WTC11 (cell line): ENCODE measurements around the gene TYROBP. TPM values are rescaled to one million over a fixed set of nuclear protein-coding genes. Genes with fewer than 3 reads are reported as not detected.

ENCODE experiments used
- ATAC-seq: fragments of 200-7000 bp; cut with Tn5 transposase; 2 replicates; pipeline ENCODE4 v1.10.0; 2021; ENCODE audit warnings: mild to moderate bottlenecking, moderate library complexity
- CTCF ChIA-PET: fragments of 300-600 bp; sonication (Branson Sonifier 250); formaldehyde crosslinking; loops from one replicate; lab custom pipeline; 2021; ENCODE audit warnings: antibody characterized with exemption; lab: Charles Lee
- POLR2A ChIA-PET: fragments of 350-600 bp; sonication (Branson Sonifier 250); formaldehyde crosslinking; loops from one replicate; lab custom pipeline; 2021; ENCODE audit warnings: antibody characterized with exemption; lab: Charles Lee
- DNase-seq: peaks from one replicate; pipeline ENCODE4 v3.0.0; 2021; ENCODE audit warnings: low spot score
- H3K27ac Mint-ChIP-seq: 2 replicates; pipeline ENCODE4 v1.8.0; 2021; ENCODE audit warnings: mixed read lengths
- H3K27me3 Mint-ChIP-seq: 2 replicates; pipeline ENCODE4 v1.8.0; 2021; ENCODE audit warnings: low read depth, mild to moderate bottlenecking, moderate library complexity, mixed read lengths
- H3K36me3 Mint-ChIP-seq: 2 replicates; pipeline ENCODE4 v1.8.0; 2021; ENCODE audit warnings: mixed read lengths
- H3K4me1 Mint-ChIP-seq: 2 replicates; pipeline ENCODE4 v1.8.0; 2022; ENCODE audit warnings: mixed read lengths
- H3K4me3 Mint-ChIP-seq: 2 replicates; pipeline ENCODE4 v1.8.0; 2021; ENCODE audit warnings: mild to moderate bottlenecking, moderate library complexity, mixed read lengths
- H3K9me3 Mint-ChIP-seq: 2 replicates; pipeline ENCODE4 v1.8.0; 2021; ENCODE audit warnings: mixed read lengths
- ATF2 ChIP-seq: sonication (generic); formaldehyde crosslinking; IDR thresholded peaks from 2 replicates; pipeline ENCODE4 v1.8.1; 2022; ENCODE audit warnings: low read depth, missing genetic modification reagents, borderline replicate concordance
- ELF4 ChIP-seq: sonication (generic); formaldehyde crosslinking; IDR thresholded peaks from 2 replicates; pipeline ENCODE4 v1.8.1; 2022; ENCODE audit warnings: low read depth, mild to moderate bottlenecking, moderate library complexity, missing genetic modification reagents
- ERG ChIP-seq: fragments of 250-450 bp; sonication (Bioruptor Pico); IDR thresholded peaks from 2 replicates; pipeline ENCODE4 v1.8.0; 2021; ENCODE audit warnings: mild to moderate bottlenecking
- JUN ChIP-seq: sonication (generic); formaldehyde crosslinking; IDR thresholded peaks from 2 replicates; pipeline ENCODE4 v1.8.0; 2023; ENCODE audit warnings: mild to moderate bottlenecking, missing genetic modification reagents
- MXD4 ChIP-seq: fragments of 250-450 bp; sonication (Bioruptor Pico); IDR thresholded peaks from 2 replicates; pipeline ENCODE4 v1.8.0; 2021; ENCODE audit warnings: mild to moderate bottlenecking, moderate library complexity, borderline replicate concordance
- NFATC4 ChIP-seq: fragments of 250-450 bp; sonication (Bioruptor Pico); IDR thresholded peaks from 2 replicates; pipeline ENCODE4 v1.9.0; 2021; ENCODE audit warnings: mild to moderate bottlenecking
- NFE2L1 ChIP-seq: sonication (generic); formaldehyde crosslinking; IDR thresholded peaks from 2 replicates; pipeline ENCODE4 v1.8.1; 2023; ENCODE audit warnings: missing genetic modification reagents
- NR2C2 ChIP-seq: sonication (generic); formaldehyde crosslinking; IDR thresholded peaks from 2 replicates; pipeline ENCODE4 v1.8.0; 2022; ENCODE audit warnings: mild to moderate bottlenecking, missing genetic modification reagents
- RORB ChIP-seq: fragments of 250-450 bp; sonication (Bioruptor Pico); IDR thresholded peaks from 2 replicates; pipeline ENCODE4 v1.9.0; 2021; ENCODE audit warnings: mild to moderate bottlenecking
- SOX15 ChIP-seq: fragments of 250-450 bp; sonication (Bioruptor Pico); IDR thresholded peaks from 2 replicates; pipeline ENCODE4 v1.9.0; 2021; ENCODE audit warnings: mild to moderate bottlenecking
- TEAD4 ChIP-seq: sonication (generic); formaldehyde crosslinking; IDR thresholded peaks from 2 replicates; pipeline ENCODE4 v1.8.0; 2022; ENCODE audit warnings: mild to moderate bottlenecking, missing genetic modification reagents
- ZNF121 ChIP-seq: sonication (generic); formaldehyde crosslinking; IDR thresholded peaks from 2 replicates; pipeline ENCODE4 v1.8.0; 2023; ENCODE audit warnings: missing genetic modification reagents
- ZNF416 ChIP-seq: fragments of 250-450 bp; sonication (Bioruptor Pico); IDR thresholded peaks from 2 replicates; pipeline ENCODE4 v1.9.0; 2021; ENCODE audit warnings: mild to moderate bottlenecking, inconsistent platforms
- ZNF423 ChIP-seq: fragments of 250-450 bp; sonication (Bioruptor Pico); IDR thresholded peaks from 2 replicates; pipeline ENCODE4 v2.1.2; 2022; ENCODE audit warnings: mild to moderate bottlenecking, moderate library complexity
- total RNA-seq: library from RNA; stranded (reverse); gene quantifications from 3 replicates; pipeline ENCODE4 v1.2.3, GENCODE V29; 2021
- TF ChIP-seq, protein P1 (sequence below): fragments of 250-450 bp; sonication (Bioruptor Pico); IDR thresholded peaks from 2 replicates; pipeline ENCODE4 v2.1.2; 2022; ENCODE audit warnings: mild to moderate bottlenecking, moderate library complexity
- TF ChIP-seq, protein P2 (sequence below): sonication (generic); formaldehyde crosslinking; IDR thresholded peaks from 2 replicates; pipeline ENCODE4 v1.8.1; 2022; ENCODE audit warnings: missing genetic modification reagents, borderline replicate concordance
- TF ChIP-seq, protein P3 (sequence below): sonication (generic); formaldehyde crosslinking; IDR thresholded peaks from 2 replicates; pipeline ENCODE4 v1.8.1; 2023; ENCODE audit warnings: mild to moderate bottlenecking, missing genetic modification reagents, moderate library complexity

TYROBP gene
- total RNA-seq, 1 experiment from 2014 or later = 0.46 TPM

GRCh38 chr19:35921012-35921411 is 12.9 kb upstream of the TYROBP start (continued):
- TF ChIP-seq ATF2 (CRISPR knock-in tag) (no peak), ZNF121 (CRISPR knock-in tag) (no peak), NFE2L1 (CRISPR knock-in tag) (no peak)

DNA sequence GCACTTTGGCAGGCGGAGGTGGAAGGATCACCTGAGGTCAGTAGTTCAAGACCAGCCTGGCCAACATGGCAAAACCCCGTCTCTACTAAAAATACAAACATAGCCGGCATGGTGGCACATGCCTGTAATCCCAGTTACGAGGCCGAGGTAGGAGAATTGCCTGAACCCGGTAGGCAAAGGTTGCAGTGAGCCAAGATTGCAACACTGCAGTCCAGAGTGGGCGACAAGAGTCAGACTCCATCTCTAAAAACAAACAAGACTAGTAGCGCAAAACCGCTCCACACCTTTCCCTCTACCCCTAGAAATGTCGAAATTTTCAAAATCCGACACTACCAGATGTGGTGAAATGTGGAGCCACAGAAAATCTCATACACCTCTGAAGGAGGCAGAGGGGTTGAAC is 11.2 kb upstream of the TYROBP start:
- Mint-ChIP-seq H3K27me3 (peaks cover 4% of the 10 kb centered on the region; the same call in 1 of the 2 replicates), H3K4me3 (no peak overlapping the region), H3K4me1 (peaks cover 9% of the 10 kb centered on the region), H3K36me3 (no peaks in the 10 kb centered on the region), H3K27ac (no peak overlapping the region), H3K9me3 (0 out of 2 replicates have a peak, but pooled peaks cover 3% of the 10 kb centered on the region)
- TF ChIP-seq ZNF416 = no peak
- no peak for TF ChIP-seq NR2C2
- no peak for TF ChIP-seq ELF4 (CRISPR knock-in tag)
- no peak for TF ChIP-seq SOX15 (CRISPR knock-in tag)
- TF ChIP-seq ZNF423 (CRISPR knock-in tag) = no peak
- TF ChIP-seq, protein P1, sequence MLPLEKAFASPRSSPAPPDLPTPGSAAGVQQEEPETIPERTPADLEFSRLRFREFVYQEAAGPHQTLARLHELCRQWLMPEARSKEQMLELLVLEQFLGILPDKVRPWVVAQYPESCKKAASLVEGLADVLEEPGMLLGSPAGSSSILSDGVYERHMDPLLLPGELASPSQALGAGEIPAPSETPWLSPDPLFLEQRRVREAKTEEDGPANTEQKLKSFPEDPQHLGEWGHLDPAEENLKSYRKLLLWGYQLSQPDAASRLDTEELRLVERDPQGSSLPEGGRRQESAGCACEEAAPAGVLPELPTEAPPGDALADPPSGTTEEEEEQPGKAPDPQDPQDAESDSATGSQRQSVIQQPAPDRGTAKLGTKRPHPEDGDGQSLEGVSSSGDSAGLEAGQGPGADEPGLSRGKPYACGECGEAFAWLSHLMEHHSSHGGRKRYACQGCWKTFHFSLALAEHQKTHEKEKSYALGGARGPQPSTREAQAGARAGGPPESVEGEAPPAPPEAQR (CRISPR knock-in tag) = no peak
- TF ChIP-seq RORB (CRISPR knock-in tag) = no peak
- TF ChIP-seq, protein P2, sequence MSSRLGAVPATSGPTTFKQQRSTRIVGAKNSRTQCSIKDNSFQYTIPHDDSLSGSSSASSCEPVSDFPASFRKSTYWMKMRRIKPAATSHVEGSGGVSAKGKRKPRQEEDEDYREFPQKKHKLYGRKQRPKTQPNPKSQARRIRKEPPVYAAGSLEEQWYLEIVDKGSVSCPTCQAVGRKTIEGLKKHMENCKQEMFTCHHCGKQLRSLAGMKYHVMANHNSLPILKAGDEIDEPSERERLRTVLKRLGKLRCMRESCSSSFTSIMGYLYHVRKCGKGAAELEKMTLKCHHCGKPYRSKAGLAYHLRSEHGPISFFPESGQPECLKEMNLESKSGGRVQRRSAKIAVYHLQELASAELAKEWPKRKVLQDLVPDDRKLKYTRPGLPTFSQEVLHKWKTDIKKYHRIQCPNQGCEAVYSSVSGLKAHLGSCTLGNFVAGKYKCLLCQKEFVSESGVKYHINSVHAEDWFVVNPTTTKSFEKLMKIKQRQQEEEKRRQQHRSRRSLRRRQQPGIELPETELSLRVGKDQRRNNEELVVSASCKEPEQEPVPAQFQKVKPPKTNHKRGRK (CRISPR knock-in tag) = no peak
- DNase-seq = no peak
- ATAC-seq = no peak
- ChIA-PET POLR2A (no interaction called here), CTCF (interaction anchor here (1.0 kb wide), 1 partner anchor 9 kb away, joined by 3 read pairs; no protein-coding TSS in a partner anchor)

DNA sequence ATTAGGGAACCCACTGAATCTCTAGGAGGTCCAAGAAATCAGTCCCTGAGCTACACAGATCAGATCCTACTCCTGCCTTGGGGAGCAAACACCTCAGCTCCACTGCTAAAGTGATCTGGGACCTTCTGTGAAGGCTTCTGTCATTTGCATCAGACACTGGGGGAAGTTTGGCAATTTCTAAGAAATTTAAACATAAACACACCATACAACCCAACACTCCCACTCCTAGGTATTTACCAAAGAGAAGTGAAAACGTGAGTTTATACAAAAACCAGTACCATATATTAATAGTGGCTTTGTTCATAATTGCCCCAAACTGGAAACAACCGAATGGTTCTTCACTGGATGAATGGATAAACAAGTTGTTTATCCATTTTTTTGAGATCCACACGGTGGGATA is 7.3 kb upstream of the TYROBP start:
- no peaks in the 10 kb centered on the region for H3K36me3 Mint-ChIP-seq
- no peaks in the 10 kb centered on the region for H3K4me1 Mint-ChIP-seq
- CTCF ChIA-PET = interaction anchor here (0.7 to 1.4 kb wide), 2 partner anchors 65 to 131 kb away, joined by 3 read pairs; no protein-coding TSS in a partner anchor
- TF ChIP-seq, protein P2 (CRISPR knock-in tag) = no peak
- no peak for TF ChIP-seq JUN (CRISPR knock-in tag)
- TF ChIP-seq RORB (CRISPR knock-in tag) = no peak
- no peak for TF ChIP-seq ERG
- TF ChIP-seq MXD4 (CRISPR knock-in tag) = no peak
- no peak for TF ChIP-seq TEAD4 (CRISPR knock-in tag)
- TF ChIP-seq, protein P3, sequence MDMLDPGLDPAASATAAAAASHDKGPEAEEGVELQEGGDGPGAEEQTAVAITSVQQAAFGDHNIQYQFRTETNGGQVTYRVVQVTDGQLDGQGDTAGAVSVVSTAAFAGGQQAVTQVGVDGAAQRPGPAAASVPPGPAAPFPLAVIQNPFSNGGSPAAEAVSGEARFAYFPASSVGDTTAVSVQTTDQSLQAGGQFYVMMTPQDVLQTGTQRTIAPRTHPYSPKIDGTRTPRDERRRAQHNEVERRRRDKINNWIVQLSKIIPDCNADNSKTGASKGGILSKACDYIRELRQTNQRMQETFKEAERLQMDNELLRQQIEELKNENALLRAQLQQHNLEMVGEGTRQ (CRISPR knock-in tag) = no peak
- TF ChIP-seq NFATC4 (CRISPR knock-in tag) = no peak
- POLR2A ChIA-PET = no interaction called here
- no peak overlapping the region for H3K27ac Mint-ChIP-seq
- peaks cover 4% of the 10 kb centered on the region; the same call in 1 of the 2 replicates for H3K27me3 Mint-ChIP-seq
- 0 out of 2 replicates have a peak, but pooled peaks cover 3% of the 10 kb centered on the region for H3K9me3 Mint-ChIP-seq
- DNase-seq (no peak), ATAC-seq (no peak)
- H3K4me3 Mint-ChIP-seq = no peak overlapping the region
